Peyer's patch (tissue), 4 donors: ENCODE measurements around the gene HNMT.

Source experiments
- CTCF ChIP-seq, 6 experiments: fragments of 450-650 bp in 4 of 6; fragments of 200-600 bp in 2 of 6; sonication (generic) in 1 of 6; IDR thresholded peaks; one replicate each; pipeline ENCODE4 v1.5.1; 2017 to 2019; ENCODE audit warnings: antibody characterized with exemption in 6 of 6, mild to moderate bottlenecking in 3 of 6, moderate library complexity in 1 of 6
- POLR2A ChIP-seq, 2 donors: fragments of 450-650 bp; IDR thresholded peaks; one replicate each; pipeline ENCODE4 v1.5.1; 2017; ENCODE audit warnings: antibody characterized with exemption in 2 of 2, mild to moderate bottlenecking in 2 of 2, moderate library complexity in 2 of 2

DNA sequence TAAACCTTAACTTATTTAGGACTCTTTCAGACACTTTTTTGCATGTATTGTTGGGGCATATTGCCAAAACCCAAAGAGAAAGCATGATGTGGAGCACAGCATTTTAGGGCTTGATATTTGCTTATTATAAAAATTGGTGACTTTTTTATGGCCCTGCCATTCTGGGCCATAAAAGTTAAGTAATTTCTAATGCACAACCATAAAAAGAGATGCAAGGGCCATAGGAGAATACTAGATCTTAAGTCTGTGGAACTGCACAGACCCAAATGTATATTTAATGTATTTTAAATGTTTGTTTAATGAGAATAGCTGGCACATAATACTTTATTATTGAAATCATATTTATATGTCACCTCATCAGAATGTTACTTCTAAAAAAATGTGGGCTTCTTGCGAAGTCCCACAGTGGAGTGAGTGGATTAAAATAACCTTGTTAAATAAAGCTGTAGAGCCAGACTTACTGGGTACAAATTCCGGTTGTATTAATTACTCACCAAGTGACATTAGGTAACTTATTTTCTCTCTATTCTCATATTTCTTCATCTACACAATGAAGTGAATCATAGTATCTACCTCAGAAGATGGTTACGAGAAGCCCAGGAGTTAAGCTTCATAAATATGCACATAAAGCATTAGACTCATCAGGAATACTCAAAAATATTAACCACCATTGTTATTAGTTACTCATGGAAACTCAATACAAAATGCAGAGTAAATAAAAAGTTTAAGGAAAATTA lies 52.2 kb downstream of the HNMT start:
- TF ChIP-seq POLR2A (IDR thresholded peaks at IDR 0.05) (no peak), CTCF (IDR thresholded peaks at IDR 0.05) (no peak)
